ENCODE measurements around the gene SEPTIN5. TPM values are rescaled to one million over a fixed set of nuclear protein-coding genes. Genes with fewer than 3 reads are reported as not detected.
A peak's percentile ranks its signal among the peaks of the same experiment; 100 is the strongest.

The SEPTIN5 gene
- total RNA-seq, 1 donor from 2014 or later, result 5.0 TPM

DNA sequence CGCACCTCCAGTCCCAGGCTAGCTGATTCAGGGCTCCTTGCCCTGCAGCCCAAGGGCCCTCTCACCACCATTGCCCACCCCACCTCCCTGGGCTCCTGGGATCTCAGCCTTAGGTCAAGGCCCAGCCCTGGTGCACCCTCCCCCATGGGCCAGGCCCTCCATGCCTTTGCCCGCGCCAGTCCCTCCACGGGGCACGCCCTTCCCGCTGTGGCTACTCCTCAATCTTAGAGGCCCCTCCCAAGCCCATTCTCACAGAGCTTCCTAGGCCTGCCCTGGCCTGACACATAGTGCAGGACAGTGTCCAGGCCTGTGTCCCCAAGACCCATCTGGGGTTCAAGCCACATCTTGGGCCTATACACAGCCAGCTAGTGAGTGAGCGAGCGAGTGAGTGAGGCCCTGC, 15.9 kb downstream of the SEPTIN5 start:
- no peaks in the 10 kb centered on the region for H4K20me1 ChIP-seq (ENCODE audit: low read depth)
- H3K36me3 ChIP-seq, result no peaks in the 10 kb centered on the region
- no peak overlapping the region for H3K4me3 Mint-ChIP-seq

DNA sequence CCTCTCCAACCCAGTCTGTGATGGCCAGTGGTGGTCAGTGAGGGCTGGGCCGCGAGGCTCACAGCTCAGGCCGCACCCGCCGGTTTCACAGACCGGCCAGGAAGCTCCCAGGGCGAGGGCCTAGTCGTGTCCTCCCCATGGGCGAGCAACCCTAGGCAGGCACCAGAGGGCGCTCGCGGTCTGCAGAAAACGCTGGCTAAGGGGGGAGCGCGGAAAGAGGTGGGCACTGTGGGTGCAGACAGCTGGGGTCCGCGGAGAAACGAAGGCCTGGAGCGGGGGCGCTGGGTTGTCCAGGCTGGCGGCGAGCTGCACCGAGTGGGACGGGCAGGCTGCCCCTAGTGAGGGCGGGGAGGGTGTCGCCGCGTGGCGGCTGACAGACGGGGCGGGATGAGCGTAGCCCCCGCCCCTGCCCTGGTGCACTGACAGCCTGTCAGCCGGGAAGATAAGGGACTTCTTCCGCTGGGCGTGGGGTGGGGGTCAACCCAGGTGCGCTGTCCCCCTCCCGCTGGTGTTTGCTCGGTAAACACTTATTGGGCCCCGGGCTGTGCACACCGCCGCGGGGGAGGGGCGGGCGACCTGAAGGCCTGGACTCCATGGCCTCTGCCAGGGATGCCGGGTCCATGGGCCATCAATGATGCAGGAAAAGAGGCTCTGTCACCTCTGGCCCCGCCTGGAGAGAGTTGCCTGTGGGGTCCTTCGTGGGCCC, 16.5 kb downstream of the SEPTIN5 start:
- Histone ChIP-seq H3K27ac (no peak overlapping the region), H3K27me3 (peaks cover 56% of the 10 kb centered on the region), H3K4me2 (peak overlapping the region; percentile 92), H3K9me3 (ENCODE audit: low read depth) (no peaks in the 10 kb centered on the region), H3K4me1 (no peaks in the 10 kb centered on the region), H3K9ac (no peak overlapping the region), H3K4me3 (peak overlapping the region; percentile 46), H2AFZ (replicated peaks) (peak overlapping the region; percentile 65), H3F3A (ENCODE audit: low read depth) (no peaks in the 10 kb centered on the region), H3K79me2 (ENCODE audit: low read depth) (no peaks in the 10 kb centered on the region), H3K36me3 (no peaks in the 10 kb centered on the region), H4K20me1 (ENCODE audit: low read depth) (no peaks in the 10 kb centered on the region)
- Mint-ChIP-seq H3K27me3 (ENCODE audit: insufficient read depth, low read depth) (peaks cover 42% of the 10 kb centered on the region), H3K36me3 (peaks cover 3% of the 10 kb centered on the region), H3K9me3 (peaks cover 9% of the 10 kb centered on the region), H3K4me3 (peak overlapping the region; percentile 81), H3K4me1 (no peaks in the 10 kb centered on the region), H3K27ac (no peak overlapping the region)
- peak; percentile 91 for DNase-seq (ENCODE audit: low spot score)
- TF ChIP-seq, protein P1, sequence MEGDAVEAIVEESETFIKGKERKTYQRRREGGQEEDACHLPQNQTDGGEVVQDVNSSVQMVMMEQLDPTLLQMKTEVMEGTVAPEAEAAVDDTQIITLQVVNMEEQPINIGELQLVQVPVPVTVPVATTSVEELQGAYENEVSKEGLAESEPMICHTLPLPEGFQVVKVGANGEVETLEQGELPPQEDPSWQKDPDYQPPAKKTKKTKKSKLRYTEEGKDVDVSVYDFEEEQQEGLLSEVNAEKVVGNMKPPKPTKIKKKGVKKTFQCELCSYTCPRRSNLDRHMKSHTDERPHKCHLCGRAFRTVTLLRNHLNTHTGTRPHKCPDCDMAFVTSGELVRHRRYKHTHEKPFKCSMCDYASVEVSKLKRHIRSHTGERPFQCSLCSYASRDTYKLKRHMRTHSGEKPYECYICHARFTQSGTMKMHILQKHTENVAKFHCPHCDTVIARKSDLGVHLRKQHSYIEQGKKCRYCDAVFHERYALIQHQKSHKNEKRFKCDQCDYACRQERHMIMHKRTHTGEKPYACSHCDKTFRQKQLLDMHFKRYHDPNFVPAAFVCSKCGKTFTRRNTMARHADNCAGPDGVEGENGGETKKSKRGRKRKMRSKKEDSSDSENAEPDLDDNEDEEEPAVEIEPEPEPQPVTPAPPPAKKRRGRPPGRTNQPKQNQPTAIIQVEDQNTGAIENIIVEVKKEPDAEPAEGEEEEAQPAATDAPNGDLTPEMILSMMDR (IDR thresholded peaks at IDR 0.05), result peak; percentile 98
- no peak for TF ChIP-seq EZH2 (IDR thresholded peaks at IDR 0.05)
- no peak for TF ChIP-seq EZH2phosphoT487 (IDR thresholded peaks at IDR 0.05)

More for the DNA sequence above, 15.9 kb downstream of the SEPTIN5 start:
- Mint-ChIP-seq H3K4me1 (peaks cover 2% of the 10 kb centered on the region), H3K27me3 (ENCODE audit: insufficient read depth, low read depth) (peaks cover 47% of the 10 kb centered on the region), H3K27ac (no peak overlapping the region), H3K36me3 (peaks cover 5% of the 10 kb centered on the region), H3K9me3 (peaks cover 13% of the 10 kb centered on the region)
- DNase-seq (ENCODE audit: low spot score), result no peak
- no peak overlapping the region for H2AFZ ChIP-seq (replicated peaks)
- H3K27me3 ChIP-seq, result peaks cover 62% of the 10 kb centered on the region
- TF ChIP-seq, protein P1 (IDR thresholded peaks at IDR 0.05), result no peak
- TF ChIP-seq EZH2 (IDR thresholded peaks at IDR 0.05) (no peak), EZH2phosphoT487 (IDR thresholded peaks at IDR 0.05) (no peak)
- no peaks in the 10 kb centered on the region for H3K9me3 ChIP-seq (ENCODE audit: low read depth)
- no peak overlapping the region for H3K4me2 ChIP-seq
- H3K4me3 ChIP-seq, result no peak overlapping the region
- H3K9ac ChIP-seq, result no peak overlapping the region
- no peaks in the 10 kb centered on the region for H3F3A ChIP-seq (ENCODE audit: low read depth)
- H3K27ac ChIP-seq, result no peak overlapping the region
- no peaks in the 10 kb centered on the region for H3K79me2 ChIP-seq (ENCODE audit: low read depth)
- no peaks in the 10 kb centered on the region for H3K4me1 ChIP-seq

DNA sequence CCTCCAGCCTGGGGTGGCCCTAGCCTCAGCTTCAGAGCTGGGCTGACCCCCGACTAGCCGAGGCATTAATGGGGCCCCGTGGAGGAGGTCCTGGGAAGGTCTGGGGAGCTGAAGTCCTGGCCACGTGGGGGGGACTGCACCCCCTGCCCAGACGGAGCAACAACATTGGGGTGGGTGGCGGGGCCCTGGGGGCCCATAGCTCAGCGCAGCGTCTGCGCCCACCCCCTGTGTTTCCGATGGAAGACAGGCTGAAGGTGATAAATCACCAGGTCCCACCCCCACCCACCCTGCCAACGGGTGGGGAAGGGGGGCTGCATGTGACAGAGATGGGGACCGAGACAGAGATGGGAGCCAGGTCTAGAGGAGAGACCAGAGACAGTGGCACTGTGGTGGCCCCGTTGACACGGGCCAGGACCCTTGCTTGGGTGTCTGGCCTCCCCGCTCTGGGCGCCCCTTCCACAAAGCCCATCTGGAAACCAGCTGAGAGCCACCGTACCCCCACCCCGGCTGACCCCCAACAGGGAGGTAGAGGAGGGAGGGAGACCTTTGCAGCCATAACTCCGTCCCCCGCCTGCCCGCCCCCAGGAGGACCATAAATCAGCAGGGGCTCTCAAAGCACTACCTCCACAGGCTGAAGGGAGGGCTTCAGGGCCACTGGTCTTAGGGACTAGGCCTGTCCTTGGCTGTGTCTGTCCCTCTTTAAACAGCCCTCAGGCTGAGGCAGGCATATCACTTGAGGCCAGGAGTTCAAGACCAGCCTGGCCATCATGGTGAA, 17.2 kb downstream of the SEPTIN5 start:
- Histone ChIP-seq H3K4me3 (no peak overlapping the region), H3K4me2 (peak overlapping the region; percentile 92), H3K27ac (no peak overlapping the region), H2AFZ (replicated peaks) (no peak overlapping the region), H3K79me2 (ENCODE audit: low read depth) (no peaks in the 10 kb centered on the region), H3K4me1 (no peaks in the 10 kb centered on the region), H3K27me3 (peaks cover 48% of the 10 kb centered on the region), H3K9ac (no peak overlapping the region), H4K20me1 (ENCODE audit: low read depth) (no peaks in the 10 kb centered on the region), H3K36me3 (no peaks in the 10 kb centered on the region), H3F3A (ENCODE audit: low read depth) (no peaks in the 10 kb centered on the region), H3K9me3 (ENCODE audit: low read depth) (no peaks in the 10 kb centered on the region)
- Mint-ChIP-seq H3K27ac (no peak overlapping the region), H3K4me3 (peak overlapping the region; percentile 64), H3K9me3 (peaks cover 9% of the 10 kb centered on the region), H3K4me1 (no peaks in the 10 kb centered on the region), H3K36me3 (peaks cover 3% of the 10 kb centered on the region), H3K27me3 (ENCODE audit: insufficient read depth, low read depth) (peaks cover 35% of the 10 kb centered on the region)
- TF ChIP-seq EZH2 (IDR thresholded peaks at IDR 0.05) (no peak), EZH2phosphoT487 (IDR thresholded peaks at IDR 0.05) (no peak)
- TF ChIP-seq, protein P1 (IDR thresholded peaks at IDR 0.05), result no peak
- no peak for DNase-seq (ENCODE audit: low spot score)
